Bronchial epithelial cell (primary cell): ENCODE results near the gene CCDC185. TPM values are rescaled to one million over a fixed set of nuclear protein-coding genes. Genes with fewer than 3 reads are reported as not detected.

ENCODE experiments used
- DNase-seq: peaks from one replicate; pipeline ENCODE4 v3.0.0-alpha.2; 2010; ENCODE audit warnings: low read depth
- FAIRE-seq: peaks from 2 replicates; lab custom pipeline; 2011; peaks lifted over from hg19 to GRCh38; lab: Jason Lieb, UNC
- H3K27me3 ChIP-seq: 2 replicates; pipeline ENCODE4 v1.5.1; 2011; ENCODE audit warnings: low read length; ENCODE audit not compliant: control insufficient read depth, insufficient read depth
- H3K36me3 ChIP-seq: 2 replicates; pipeline ENCODE4 v1.5.1; 2011; ENCODE audit warnings: low read length; ENCODE audit not compliant: control insufficient read depth, insufficient read depth
- H3K4me3 ChIP-seq: 2 replicates; pipeline ENCODE4 v1.5.1; 2011; ENCODE audit warnings: mild to moderate bottlenecking, low read depth, low read length, control low read depth
- total RNA-seq: library from RNA; depleted of rRNA; stranded (reverse); fragments of >200 nt; gene quantifications from 2 replicates; pipeline ENCODE4 v1.2.1, GENCODE V29; 2014
- TF ChIP-seq, protein P1 (sequence below): IDR thresholded peaks from 2 replicates; pipeline ENCODE4 v1.5.1; 2011; ENCODE audit warnings: mild to moderate bottlenecking, moderate library complexity, low read length, control low read depth, inconsistent platforms; ENCODE audit not compliant: insufficient read depth, severe bottlenecking

The CCDC185 gene
- total RNA-seq, 1 donor from 2014 or later = not detected

DNA sequence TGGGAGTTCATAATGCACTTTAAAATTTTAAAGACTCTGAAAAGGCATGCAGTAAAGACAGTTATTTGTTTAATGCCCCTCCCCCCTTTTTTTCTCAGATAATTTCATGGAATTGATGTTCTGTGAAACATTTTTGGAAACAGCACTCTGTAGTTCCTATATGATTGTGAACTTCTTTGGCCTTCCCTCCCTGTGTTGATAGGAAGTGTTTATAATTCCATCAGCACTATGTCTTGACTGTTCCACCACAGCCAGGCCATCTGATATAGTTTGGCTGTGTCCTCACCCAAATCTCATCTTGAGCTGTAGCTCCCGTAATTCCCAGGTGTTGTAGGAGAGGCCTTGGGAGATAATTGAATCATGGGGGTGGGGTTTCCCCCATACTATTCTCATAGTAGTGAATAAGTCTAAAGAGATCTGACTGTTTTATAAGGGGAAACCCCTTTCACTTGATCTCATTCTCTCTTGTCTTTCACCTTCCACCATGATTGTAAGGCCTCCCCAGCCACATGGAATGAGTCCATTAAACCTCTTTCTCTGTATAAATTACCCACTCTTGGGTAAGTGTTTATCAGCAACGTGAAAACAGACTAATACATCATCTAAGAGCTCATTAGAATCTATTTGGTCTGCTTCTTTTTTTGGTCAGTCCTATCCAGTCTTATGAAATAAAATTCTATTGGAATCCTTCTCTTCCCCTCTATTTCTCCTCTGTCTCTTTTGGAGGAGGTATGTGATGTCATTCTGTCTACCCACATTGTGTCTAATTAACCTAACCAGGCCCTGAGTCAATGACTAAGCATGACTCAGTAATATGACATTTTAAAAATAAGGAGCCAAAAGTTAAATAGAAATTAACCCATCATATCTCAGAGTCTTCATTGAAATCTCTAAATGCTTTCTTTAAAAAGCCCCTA, 8.9 kb downstream of the CCDC185 start:
- FAIRE-seq (no peak), DNase-seq (peak; percentile 88)
- Histone ChIP-seq H3K36me3 (no peaks in the 10 kb centered on the region), H3K27me3 (no peaks in the 10 kb centered on the region), H3K4me3 (no peak overlapping the region)
- TF ChIP-seq, protein P1, sequence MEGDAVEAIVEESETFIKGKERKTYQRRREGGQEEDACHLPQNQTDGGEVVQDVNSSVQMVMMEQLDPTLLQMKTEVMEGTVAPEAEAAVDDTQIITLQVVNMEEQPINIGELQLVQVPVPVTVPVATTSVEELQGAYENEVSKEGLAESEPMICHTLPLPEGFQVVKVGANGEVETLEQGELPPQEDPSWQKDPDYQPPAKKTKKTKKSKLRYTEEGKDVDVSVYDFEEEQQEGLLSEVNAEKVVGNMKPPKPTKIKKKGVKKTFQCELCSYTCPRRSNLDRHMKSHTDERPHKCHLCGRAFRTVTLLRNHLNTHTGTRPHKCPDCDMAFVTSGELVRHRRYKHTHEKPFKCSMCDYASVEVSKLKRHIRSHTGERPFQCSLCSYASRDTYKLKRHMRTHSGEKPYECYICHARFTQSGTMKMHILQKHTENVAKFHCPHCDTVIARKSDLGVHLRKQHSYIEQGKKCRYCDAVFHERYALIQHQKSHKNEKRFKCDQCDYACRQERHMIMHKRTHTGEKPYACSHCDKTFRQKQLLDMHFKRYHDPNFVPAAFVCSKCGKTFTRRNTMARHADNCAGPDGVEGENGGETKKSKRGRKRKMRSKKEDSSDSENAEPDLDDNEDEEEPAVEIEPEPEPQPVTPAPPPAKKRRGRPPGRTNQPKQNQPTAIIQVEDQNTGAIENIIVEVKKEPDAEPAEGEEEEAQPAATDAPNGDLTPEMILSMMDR = no peak

DNA sequence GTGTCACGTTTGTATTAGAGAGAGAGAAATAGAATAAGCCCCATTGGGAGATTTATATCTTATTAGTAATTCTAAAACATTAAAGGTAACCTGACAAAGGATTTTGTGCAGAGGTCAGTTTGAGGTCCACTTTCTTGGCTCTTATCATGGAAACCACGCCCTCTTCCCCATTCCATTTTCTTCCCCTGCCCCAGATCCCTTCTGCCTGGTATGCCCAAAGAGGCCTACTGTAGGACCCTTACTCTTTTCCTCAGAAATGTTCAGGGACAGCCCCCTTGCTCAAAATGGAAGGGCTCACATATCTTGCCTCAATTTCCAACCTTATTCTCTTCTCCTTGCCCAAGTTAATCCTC, 9.6 kb downstream of the CCDC185 start:
- DNase-seq = no peak
- Histone ChIP-seq H3K27me3 (no peaks in the 10 kb centered on the region), H3K4me3 (no peak overlapping the region), H3K36me3 (no peaks in the 10 kb centered on the region)
- TF ChIP-seq, protein P1 = no peak
- FAIRE-seq = no peak

DNA sequence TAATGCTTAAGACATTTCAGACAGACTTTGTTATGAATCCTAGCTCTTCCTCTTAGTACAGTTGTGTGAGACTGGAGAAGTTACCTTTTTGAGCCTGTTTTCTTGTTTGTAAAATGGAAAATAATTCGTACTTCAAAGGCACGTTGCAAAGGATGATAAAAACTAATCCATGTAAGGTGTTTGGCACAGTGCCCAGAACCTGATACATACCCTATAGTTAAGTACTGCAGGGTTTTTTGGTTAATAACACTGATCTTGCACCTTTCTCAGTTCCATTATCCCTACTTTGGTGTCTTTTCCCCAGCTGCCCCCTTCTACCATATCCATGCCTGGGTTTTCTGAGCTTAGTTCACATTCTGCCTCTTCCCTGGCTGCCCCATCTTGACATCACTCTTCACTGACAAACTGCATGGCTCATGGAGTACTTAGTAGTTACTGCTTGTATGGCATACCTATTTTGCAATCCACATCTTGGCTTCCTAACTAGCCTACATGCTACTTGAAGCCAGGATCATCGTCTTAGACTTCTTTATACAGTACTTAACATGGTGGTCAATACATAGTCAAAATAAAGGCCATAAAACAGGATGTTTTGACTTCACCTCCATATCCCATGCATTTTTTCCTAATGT, 10.1 kb downstream of the CCDC185 start:
- TF ChIP-seq, protein P1 = no peak
- FAIRE-seq (no peak), DNase-seq (peak; percentile 72)
- Histone ChIP-seq H3K4me3 (no peak overlapping the region), H3K27me3 (no peaks in the 10 kb centered on the region), H3K36me3 (no peaks in the 10 kb centered on the region)

DNA sequence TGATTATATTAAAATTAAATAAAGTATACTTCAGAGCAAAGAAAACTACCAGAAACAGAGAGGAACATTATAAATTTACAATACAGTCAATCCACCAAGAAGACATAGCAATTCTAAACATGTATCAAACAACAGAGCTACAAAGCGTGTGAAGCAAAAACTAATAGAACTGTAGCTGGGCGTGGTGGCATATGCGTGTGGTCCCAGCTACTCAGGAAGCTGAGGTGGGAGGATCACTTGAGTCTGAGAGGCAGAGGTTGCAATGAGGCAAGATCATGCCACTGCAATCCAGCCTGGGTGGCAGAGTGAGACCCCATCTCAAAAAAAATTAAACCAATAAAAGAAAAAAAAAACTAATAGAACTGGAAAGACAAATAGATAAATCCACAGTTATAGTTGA, 12.3 kb downstream of the CCDC185 start:
- no peak for FAIRE-seq
- no peak overlapping the region for H3K4me3 ChIP-seq
- TF ChIP-seq, protein P1 = no peak

DNA sequence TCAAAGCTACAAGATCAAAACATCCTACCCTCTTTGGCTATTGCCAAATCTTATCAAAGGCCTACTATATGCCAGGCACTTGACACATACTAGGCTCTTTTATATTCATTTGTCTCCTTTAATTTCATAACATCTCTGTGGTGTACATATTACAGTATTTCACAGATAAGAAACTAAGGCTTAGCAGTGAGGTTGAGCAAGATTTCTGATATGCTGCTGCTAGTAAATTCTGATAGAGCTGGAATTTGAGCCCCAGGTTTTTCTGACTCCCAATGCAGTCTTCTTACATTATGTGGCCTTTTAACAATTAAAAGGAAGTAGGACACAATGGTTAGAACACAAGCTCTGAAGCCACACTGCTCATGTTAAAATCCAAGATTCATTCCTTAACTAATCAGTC, 16.8 kb downstream of the CCDC185 start:
- H3K36me3 ChIP-seq = no peaks in the 10 kb centered on the region
- FAIRE-seq (no peak), DNase-seq (no peak)
- TF ChIP-seq, protein P1 = no peak
- no peaks in the 10 kb centered on the region for H3K27me3 ChIP-seq
- H3K4me3 ChIP-seq = no peak overlapping the region

More for the DNA sequence above, 12.3 kb downstream of the CCDC185 start:
- no peak for DNase-seq
- Histone ChIP-seq H3K27me3 (no peaks in the 10 kb centered on the region), H3K36me3 (no peaks in the 10 kb centered on the region)
